ENCODE results near the gene CLEC18B. TPM values are rescaled to one million over a fixed set of nuclear protein-coding genes. Genes with fewer than 3 reads are reported as not detected.

Gene CLEC18B
- total RNA-seq, 3 donors from 2014 or later: 1.1 to 5.5 (median 2.0) TPM

- peak; percentile 82 for ATAC-seq
- no peak for DNase-seq
- TF ChIP-seq, protein P1, sequence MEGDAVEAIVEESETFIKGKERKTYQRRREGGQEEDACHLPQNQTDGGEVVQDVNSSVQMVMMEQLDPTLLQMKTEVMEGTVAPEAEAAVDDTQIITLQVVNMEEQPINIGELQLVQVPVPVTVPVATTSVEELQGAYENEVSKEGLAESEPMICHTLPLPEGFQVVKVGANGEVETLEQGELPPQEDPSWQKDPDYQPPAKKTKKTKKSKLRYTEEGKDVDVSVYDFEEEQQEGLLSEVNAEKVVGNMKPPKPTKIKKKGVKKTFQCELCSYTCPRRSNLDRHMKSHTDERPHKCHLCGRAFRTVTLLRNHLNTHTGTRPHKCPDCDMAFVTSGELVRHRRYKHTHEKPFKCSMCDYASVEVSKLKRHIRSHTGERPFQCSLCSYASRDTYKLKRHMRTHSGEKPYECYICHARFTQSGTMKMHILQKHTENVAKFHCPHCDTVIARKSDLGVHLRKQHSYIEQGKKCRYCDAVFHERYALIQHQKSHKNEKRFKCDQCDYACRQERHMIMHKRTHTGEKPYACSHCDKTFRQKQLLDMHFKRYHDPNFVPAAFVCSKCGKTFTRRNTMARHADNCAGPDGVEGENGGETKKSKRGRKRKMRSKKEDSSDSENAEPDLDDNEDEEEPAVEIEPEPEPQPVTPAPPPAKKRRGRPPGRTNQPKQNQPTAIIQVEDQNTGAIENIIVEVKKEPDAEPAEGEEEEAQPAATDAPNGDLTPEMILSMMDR (IDR thresholded peaks at IDR 0.05): no peak
- intact Hi-C loops (cut with DNase I, micrococcal nuclease): no loop called here
- Histone ChIP-seq H3K9me3 (no peaks in the 10 kb centered on the region), H3K36me3 (ENCODE audit: low read depth) (peaks cover 12% of the 10 kb centered on the region), H3K4me3 (no peak overlapping the region), H3K4me1 (ENCODE audit: low read depth) (no peaks in the 10 kb centered on the region)
These were observed 34.5 kb upstream of the CLEC18B start for GRCh38 chr16:74455619-74456289.

DNA sequence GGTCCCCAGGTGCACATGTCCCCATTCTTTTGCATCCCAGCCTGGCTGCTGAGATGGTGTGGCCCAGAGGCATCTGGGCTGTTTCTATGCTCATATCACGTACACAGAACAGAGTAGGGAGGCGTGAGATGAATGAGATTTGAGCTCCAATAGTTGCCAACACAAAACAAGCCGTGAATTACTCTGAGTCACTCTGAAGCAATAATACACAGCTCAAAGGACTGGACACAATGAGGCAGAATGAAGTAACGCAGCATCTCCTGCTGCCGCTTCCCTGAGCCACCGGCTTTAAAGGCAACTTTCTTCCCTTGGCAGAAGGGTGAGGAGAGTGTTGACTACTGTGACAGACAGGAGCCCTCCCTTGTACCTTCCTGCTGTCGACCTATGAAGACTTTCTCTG, 33.9 kb upstream of the CLEC18B start:
- no peak for DNase-seq
- intact Hi-C loops (cut with DNase I, micrococcal nuclease): no loop called here

DNA sequence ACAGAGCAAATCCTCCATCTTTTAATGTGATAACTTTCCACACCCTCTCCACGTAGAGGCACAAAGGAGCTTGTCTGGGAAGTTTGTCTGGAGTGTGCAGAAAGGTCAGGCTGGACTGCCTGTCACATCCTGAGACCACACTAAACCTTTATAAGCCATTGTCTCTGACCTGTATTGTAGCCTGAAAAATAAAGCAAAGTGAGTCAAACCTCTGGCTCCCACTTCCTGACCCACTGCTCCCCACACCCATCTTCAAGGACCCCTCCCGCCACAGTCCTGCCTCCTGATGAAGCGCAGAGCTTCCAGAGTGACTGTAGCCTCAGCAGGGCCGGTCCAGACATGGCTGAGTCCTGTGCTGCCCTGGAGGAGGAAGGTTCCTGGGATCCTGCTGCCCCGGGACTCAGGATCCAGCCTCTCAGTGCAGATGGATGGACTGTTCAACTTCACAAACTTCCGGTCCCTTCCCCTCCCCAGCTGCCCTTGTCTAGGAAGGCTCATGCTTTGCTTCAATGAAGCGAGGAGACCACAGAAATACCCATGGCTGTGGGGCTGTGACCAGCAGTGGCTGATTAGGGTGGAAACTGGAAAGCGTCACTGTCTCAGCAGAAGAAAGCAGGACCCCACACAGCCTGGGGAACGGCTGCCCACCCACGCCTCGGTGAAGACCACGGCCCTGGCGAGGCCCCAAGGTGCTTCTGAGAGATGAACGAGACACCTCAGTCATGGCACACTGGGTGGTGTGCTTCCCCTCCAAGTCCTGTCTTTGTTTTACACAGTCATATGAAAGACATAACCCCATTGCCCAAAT, 30.9 kb upstream of the CLEC18B start:
- Histone ChIP-seq H3K4me1 (ENCODE audit: low read depth) (peaks cover 14% of the 10 kb centered on the region), H3K9me3 (no peaks in the 10 kb centered on the region), H3K4me3 (no peak overlapping the region), H3K36me3 (ENCODE audit: low read depth) (peaks cover 12% of the 10 kb centered on the region)
- intact Hi-C loops (cut with DNase I, micrococcal nuclease): no loop called here
- DNase-seq (no peak), ATAC-seq (no peak)
- TF ChIP-seq, protein P1 (IDR thresholded peaks at IDR 0.05): no peak

More for the DNA sequence above, 33.9 kb upstream of the CLEC18B start:
- Histone ChIP-seq H3K4me3 (no peak overlapping the region), H3K4me1 (ENCODE audit: low read depth) (peaks cover 1% of the 10 kb centered on the region), H3K36me3 (ENCODE audit: low read depth) (peaks cover 12% of the 10 kb centered on the region), H3K9me3 (no peaks in the 10 kb centered on the region)
- peak; percentile 80 for ATAC-seq
- TF ChIP-seq, protein P1 (IDR thresholded peaks at IDR 0.05): no peak

GRCh38 chr16:74450967-74451760, 29.9 kb upstream of the CLEC18B start:
- DNase-seq (no peak), ATAC-seq (no peak)
- Histone ChIP-seq H3K36me3 (ENCODE audit: low read depth) (peaks cover 4% of the 10 kb centered on the region), H3K9me3 (no peaks in the 10 kb centered on the region), H3K4me3 (no peak overlapping the region), H3K4me1 (ENCODE audit: low read depth) (peaks cover 14% of the 10 kb centered on the region)
- TF ChIP-seq, protein P1 (IDR thresholded peaks at IDR 0.05): no peak
- intact Hi-C loops (cut with DNase I, micrococcal nuclease): no loop called here

- intact Hi-C loops (cut with DNase I, micrococcal nuclease): no loop called here
- DNase-seq: no peak
- ATAC-seq: no peak
- Histone ChIP-seq H3K36me3 (ENCODE audit: low read depth) (peaks cover 3% of the 10 kb centered on the region), H3K9me3 (no peaks in the 10 kb centered on the region), H3K4me1 (ENCODE audit: low read depth) (peaks cover 14% of the 10 kb centered on the region), H3K4me3 (no peak overlapping the region)
- TF ChIP-seq, protein P1 (IDR thresholded peaks at IDR 0.05): no peak
These were observed 29.0 kb upstream of the CLEC18B start for GRCh38 chr16:74450236-74450635.

All from mucosa of descending colon (tissue), 3 donors.